NCI-H446 treated with DMSO at 0.1 percent for 48 hours (cell line): Measurements from ENCODE around the gene AK4.
"Not testable (repeated sequence)": the region's sequence is repeated elsewhere in the genome, so short reads cannot be mapped to it uniquely, and the experiment has no call there.

Source experiments
- DNase-seq: peaks from one replicate; lab custom pipeline; 2025; lab: John Stamatoyannopoulos, UW

AK4 gene

DNA sequence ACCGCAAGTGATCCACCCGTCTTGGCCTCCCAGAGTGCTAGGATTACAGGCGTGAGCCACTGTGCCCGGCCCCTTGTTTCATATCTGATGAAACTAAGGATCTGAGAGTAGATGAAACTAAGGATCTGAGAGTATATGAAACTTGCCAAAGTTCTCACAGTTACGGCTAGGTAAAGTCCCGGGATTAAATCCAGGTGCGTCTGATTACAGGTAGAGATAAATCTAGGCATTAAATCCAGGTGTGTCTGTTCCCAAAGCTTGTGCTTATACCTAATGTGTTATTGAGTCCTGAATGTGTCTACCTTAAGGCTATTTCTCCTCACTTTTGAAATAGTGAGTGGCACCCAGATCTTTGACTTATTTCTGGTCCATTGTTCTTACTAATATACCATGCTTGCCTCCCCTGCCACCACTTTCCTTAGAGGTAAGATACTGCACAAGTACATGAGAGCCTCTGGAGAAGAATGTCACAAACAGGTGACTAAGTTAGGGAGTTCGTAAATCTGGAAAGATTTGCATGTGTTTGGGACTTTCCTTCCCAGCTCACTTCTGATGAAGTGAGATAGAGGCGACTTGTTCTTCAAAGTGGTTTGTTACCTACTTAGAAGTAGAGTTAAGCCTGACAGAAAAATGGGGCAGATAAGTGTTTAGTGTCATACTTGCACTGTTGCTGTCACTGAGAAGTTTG lies 66.5 kb downstream of the AK4 start:
- DNase-seq = no peak

DNA sequence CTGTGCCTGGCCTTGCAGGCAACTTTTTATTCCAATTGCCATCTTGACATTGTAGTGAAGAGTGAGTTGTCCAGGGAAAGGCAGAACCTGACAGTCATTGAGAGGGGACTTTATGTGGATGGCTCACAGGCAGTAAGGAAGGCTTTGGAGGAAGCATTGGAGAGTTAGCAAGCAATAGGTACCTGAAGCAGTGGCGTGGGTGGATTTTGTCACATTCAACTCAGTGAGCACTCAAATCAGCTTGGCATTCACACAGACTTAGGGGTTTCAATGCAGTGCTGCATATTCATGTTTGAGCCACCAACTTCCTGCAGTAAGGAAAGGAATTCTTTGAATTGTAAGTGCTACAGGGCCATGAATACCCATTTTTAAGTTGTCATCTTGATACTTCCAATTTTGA lies 69.0 kb downstream of the AK4 start:
- no peak for DNase-seq

DNA sequence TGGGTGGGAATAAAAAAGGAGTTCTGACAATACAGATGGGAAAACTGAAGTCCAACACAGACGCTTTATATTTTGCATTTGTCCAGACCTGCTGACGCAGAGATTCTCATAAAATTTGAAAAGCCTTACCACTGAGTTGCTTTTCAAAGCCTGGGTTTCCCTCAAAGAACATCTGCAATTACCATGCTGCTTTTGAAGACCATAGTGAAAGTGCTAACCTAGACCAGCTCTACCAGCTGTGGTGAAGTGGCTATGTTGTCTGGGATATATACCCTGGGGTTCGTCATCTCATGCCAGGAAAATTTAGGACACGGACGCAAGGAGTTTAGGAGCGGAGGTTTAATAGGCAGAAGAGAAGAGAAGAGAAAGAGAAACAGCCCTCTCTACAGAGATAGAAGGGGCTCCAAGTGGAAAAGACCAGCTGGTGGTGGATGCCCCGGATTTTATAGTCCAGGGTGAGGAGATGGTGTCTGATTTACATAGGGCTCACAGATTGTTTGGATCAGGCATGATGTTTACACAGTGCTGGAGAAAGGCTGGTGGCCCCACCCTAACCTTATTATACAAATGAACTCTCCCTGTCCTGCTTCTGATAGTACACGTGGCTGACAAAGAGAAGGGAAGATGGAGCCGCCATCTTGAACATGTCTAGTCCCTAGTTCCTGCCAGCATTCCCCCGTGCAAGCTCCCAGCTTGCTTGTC lies 73.8 kb downstream of the AK4 start:
- DNase-seq = no peak

DNA sequence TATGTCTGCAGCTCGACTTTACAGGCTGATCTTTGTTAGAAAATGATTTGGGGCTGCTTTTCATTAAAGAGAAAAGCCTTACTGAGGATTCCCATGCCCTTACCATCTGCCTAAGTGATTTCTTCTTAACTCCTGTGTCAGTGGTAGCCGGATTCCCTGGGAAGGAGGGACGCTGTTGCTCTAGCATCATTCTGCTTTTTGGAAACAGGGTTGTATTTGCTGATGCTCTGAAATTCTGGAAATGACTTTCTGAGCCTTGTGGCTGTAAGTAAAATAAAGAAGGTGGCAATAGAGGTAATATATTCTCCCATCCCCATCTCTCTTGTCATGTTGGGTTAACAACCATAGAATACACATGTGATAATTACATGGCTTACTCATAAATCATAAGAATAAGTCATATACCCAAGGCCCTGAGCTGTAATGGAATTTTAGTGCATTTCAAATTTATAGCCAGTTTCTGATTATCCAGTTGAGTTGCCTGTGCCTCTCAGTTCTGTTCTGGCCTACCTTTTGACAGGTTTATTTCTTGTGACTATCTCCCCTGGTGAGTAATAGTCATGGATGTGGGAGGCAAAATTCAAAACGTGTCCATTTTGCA lies 74.4 kb downstream of the AK4 start:
- no peak for DNase-seq

DNA sequence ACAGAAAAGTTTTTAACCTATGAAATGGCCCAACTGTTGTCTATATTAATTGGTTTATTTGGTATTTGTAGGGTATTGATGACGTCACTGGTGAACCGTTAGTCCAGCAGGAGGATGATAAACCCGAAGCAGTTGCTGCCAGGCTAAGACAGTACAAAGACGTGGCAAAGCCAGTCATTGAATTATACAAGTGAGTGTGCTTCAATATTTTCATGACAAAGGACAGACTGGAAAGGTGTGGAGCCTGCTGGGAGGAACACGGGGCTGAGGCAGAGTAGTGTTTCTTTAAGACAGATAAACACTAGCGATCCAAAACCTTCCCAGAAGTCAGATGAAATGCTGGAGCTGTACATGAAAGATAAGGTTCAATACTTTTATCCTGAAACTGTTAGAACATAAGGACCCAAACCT lies 76.7 kb downstream of the AK4 start:
- DNase-seq = no peak

DNA sequence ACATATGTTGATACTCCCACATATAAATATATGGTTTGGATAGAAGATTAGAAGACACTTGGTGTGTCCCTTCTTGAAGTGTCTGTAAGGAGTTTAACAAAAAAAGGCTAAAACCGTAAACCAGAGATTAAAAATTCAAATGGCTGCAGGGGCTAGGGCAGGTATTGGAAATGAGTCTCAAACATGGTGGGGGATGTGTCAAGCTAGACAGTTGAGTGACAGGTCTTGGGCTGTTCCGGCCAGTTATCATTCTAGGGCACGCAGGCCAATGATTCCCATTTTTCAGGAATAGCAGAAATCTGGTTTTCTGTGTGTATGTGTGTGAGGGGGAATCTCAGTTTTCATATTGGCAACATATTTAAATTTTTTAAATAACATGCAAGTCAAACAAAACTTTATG lies 77.2 kb downstream of the AK4 start:
- DNase-seq = no peak

DNA sequence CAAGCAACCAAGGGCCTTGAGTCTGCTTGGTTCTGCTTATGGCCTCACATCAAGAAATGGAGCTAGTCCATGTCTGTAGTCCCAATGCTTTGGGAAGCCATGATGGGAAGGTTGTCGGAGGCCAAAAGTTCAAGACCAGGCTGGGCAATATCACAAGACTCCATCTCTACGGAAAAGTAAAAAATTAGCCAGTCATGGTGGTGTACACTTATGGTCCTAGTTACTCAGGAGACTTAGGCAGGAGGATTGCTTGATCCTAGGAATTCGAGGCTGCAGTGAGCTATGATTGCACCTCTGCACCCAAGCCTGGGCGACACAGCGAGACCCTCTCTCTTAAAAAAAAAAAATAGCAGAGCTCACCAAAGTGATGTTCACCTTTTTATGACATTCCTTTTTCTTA lies 81.2 kb downstream of the AK4 start:
- DNase-seq = no peak

DNA sequence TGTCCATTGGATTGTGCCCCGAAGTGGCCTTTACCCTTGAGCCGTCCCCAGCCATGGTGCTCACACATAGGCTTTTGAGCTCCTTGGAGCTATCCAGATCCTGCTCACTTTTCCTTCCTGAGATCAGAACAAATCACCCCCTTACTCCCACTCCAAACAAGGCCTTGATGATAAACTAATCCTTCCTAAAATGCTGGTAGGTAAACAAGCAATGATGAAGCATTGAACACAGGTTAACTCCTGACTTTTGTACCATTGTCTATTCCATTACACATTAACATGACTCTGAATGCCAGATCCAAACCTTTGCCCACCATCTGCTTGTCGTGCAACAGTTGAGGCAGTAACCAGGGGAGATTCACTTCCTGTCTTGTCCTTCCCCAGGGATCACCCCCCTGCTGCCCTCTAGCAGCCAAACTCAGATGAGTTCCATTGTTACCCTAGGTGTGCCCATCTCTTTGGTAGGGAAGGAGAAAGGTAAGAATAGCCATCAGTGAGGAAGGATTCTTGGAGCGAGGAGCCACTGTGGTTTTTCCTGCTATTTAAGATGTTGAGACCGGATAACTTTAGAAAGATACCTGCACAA lies 81.8 kb downstream of the AK4 start:
- DNase-seq = no peak

DNA sequence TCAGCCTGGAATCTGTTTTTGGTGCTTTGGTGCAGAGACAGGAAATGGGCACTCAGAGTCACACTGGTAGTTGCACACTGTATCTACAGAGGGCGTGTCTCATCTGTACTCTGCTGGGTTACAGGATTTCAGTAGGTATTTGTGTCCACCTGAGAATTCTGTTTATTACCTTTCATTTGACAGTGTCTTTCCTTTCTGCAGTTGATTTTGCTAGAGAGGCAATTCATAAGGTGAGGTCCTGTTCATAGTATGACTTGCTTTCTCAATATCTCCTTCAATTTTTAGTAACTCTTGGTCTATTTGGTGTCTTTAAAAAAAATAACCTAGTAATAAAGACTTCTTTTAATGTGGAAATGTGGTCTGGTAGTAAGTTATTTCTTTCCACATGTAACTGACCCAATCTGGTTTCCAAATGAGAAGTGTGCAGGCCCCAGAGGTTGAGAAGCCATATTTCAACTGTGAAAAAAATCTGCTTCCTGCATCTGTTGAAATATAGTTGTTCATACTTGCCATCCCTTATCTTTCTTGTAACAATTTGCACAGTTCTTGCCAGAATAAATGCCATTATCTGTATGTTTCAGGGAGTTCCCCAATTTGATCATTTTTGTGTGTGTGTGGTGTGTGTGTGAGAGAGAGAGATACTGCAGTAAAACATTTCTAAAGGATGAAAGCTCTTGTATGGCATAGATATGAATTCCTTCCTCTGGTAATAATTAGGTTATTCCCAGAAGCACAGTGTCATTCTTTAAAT lies 82.9 kb downstream of the AK4 start:
- DNase-seq = no peak

DNA sequence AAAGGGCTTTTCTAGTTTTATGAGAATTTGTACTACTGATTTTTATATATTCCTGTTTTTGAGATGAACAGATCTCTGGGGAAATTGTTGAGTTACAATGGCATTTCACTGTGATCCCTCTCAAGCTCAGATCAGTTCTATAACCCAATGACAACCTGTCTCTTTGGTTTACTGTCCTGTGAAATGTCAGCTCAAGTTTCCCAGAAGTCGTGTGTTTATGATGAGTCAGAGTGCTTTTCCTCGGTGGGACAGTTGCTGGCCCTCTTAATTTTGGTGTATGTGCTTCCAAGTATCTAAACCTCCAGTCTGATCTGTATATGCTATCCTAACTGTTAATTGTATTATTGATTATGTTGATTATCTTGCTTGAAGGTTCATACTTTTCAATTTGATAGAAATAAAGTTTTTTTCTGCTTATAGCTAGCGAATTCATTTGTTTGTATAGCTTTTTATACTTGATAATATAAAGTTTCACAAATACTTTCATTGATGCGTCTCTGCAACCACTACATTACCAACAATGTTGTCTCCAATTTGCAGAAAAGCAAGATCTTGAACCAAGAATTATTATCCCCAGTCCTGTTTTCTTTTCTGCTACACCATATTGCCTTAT lies 83.8 kb downstream of the AK4 start:
- DNase-seq = no peak

DNA sequence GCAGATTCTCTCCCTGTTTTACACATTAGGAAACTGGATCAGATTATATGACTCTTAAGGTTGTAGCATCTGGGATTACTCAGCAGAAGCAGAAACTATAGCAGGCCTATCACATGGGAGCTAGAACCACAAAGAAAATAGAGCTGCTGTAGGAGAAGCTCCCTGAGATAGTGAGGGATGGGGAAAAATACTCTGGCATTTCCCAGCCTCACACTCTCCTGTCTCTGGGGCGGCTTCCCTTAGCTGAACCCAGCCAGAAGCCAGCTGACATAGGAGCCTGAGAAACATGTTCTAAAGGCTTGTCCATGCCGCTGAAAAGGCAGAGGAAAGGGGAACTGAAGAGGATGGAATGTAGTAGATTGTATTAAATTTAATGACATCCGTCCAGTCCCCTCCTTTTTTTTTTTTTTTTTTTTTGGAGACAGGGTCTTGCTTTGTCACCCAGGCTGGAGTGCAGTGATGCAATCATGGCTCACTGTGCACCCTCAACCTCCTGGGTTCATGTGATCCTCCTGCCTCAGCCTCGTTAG lies 84.5 kb downstream of the AK4 start:
- no peak for DNase-seq

DNA sequence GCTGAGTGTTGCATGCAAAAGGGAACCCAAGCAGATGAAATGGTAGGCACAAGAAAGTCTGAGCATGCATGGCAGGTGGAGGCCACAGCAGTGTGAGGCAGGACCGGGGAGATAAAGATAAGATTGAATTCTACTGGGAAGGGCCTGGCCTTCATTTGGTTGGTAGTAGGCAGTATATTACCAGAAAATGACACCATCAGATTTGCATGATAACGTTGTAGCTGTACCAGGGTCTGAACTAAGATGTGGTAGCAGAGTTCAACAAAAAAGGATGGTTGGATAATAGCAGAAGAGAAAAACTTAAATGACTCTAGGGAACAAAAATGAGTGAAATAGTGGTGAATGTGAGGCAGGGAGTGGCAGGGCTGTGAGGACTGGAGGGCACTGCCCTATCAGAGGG lies 85.8 kb downstream of the AK4 start:
- no peak for DNase-seq

DNA sequence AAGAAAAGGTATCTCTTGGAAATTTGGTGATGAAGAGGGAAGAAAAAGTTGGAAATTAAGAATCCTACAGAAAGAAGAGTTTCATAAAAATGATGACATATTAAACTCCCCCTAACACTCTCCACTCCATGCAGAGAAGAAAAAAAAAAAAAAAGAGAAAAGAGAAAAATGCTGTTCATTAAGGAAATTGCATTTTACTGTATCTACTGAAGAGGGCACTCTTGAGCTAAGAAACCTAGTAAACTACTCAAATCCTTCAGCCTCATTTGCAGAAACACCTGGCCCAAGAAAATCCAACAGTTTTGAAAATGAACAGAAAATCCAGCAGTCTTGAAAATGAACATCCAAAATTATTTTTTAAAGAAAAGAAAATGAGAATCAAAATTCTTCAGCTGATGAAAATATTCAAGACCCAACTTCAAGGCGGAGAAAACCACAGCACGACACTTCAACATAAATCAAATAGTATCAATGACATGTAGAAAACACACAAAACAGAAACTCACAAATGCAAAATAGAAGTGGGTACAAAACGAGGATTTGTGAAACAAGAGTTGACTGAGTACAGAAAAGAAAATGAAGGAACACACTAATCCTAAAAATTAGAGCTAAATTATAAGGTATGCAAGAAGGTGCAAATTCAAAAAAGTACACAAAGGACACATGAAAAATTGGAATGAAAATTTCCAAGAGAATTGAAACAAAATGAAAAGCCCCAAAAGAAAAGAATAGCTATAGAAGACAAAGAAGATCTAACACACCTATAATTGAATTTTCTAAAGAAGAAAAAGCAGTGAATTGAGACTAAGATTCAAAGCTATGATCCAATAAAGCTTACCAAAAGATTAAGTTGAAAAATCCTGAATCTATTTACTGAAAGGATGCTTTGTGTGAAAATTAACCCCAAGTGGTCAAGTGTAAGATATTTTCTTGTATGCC lies 88.1 kb downstream of the AK4 start:
- peak; percentile 24 for DNase-seq

DNA sequence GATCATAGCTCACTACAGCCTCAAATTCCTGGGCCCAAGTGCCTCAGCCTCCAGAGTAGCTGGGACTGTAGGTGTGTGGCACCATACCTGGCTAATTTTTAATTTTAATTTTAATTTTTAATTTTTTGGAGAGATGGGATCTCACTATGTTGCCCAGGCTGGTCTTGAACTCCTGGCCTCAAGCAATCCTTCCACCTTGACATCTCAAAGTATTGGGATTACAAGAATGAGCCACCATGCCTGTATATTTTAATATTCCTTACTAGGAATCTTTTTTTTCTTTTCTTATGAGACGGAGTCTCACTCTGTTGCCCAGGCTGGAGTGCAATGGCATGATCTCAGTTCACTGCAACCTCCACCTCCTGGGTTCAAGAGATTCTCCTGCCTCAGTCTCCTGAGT lies 89.1 kb downstream of the AK4 start:
- DNase-seq = not testable (repeated sequence)

DNA sequence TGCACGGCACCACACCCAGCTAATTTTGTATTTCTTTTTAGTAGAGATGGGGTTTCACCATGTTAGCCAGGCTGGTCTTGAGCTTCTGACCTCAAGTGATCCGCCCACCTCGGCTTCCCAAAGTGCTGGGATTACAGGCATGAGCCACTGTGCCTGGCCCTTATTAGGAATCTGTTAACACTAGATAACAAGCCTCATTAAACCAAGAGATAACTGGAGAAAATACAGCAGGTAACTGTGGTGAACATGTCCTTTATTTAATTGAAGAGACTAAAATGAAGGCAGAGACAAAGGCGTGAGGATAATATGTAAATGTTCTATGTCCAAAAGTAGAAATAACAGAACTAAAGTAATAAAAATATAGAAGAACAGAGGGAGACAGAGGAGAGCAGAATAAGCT lies 89.5 kb downstream of the AK4 start:
- DNase-seq = no peak

DNA sequence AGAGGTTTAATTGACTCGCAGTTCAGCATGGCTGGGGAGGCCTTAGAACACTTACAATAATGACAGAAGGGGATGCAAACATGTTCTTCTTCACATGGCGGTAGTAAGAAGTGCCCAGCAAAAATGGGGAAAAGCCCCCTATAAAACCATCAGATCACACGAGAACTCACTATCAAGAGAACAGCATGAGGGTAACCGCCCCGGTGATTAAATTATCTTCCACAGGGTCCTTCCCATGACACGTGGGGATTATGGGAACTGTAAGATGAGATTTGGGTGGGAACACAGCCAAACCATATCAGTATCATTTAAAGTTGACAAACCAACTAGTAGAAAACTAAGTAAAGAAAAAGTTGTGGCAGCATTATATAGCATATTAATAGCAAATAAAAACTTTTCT lies 90.0 kb downstream of the AK4 start:
- no peak for DNase-seq

DNA sequence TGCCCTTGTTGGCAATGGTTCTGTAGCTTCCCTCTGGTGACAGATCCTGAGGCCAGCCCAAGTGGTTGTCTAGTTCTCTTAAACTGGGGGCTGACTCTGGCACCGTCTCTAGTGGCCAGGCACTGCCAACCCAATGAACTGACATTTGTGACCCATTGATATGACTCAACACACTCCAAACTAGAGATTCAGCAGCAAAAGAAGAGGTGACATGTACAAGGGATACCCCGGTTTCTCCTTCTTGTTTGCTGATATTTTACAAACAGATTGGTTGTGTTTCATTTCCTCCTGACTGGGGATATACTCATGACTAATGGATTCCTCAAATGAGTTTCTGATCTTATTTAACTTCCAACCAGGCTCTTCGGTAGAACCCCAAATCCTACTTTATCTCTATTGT lies 95.5 kb downstream of the AK4 start:
- no peak for DNase-seq

DNA sequence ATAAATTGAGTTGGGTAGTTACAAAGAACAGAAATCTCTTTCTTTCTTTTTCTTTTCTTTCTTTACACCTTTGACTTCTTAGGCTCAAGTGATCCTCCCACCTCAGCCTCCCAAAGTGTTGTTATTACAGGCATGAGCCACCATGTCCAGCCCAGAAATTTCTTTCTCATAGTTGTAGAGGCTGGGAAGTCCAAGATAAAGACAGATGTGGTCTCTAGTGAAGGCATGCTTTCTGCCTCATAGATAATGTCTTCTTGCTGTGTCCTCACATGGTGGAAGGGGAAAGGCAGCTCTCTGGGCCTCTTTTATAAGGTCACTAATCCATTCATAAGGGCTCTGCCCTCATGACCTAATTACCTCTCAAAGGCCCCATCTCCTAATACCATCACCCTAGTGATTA lies 97.3 kb downstream of the AK4 start:
- no peak for DNase-seq

DNA sequence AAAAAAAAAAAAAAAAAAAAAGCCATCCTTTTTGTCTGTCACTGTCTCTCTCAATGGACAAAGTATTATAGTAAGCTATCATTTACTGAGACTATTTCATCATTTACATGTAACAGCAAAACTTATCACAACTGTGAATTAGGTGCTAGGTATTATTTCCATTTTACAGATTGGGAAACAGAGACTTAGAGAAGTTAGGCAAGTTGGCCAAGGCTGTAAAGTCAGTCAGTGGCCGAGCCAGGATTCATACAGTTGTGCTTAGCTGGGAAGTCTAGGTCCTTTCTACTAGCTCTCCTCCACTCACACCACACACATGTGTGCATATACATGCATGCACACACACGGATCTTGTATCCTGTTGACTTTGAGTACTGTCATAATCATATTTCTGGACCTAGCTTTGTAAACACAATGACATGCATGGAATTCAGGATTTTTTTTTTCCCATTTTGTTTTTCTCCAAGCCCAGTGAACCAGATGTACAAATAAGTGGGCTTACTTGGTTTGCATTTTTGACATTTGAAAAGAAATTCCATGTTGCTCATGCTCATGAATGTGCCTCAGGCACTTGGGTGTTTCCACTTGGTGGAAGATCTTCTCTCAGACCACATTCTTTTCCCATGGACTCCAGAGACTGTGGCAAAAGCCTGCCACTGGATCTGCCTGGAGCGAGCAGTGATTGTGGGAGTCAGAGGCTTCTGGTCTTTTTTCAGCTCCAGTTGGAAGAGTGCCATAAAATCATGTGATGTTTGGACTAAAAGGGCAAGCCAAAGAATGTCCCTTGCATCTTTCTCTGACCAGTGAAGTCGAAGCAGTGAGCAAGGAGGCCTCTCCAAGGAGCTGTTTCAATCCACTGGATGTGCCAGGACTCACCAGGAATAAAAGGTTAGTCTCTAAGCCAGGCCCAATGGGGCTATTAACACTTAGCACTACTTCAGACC lies 99.7 kb downstream of the AK4 start:
- no peak for DNase-seq

DNA sequence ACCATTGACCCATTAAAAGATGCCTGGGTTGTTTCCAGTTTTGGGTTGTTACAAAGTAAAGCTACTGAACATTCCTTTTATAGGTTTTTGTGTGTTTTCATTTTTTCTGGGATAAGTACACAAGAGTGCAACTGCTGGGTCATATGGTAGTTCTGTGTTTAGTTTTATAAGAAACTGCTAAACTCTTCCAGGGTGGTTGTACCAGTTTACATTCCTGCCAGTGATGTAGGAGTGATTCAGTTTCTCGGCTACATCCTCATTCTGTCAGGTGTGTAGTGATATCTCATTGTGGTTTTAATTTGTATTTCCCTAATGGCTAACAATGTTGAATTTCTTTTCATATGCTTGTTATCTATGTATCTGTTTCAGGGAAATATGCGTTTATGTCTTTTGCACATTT lies 102.8 kb downstream of the AK4 start:
- no peak for DNase-seq
